Measurements from ENCODE around the gene GPATCH8.

- TF ChIP-seq NFRKB (IDR thresholded peaks at IDR 0.05; ENCODE audit: low read depth) (no peak), EZH2 (IDR thresholded peaks at IDR 0.05; ENCODE audit: borderline replicate concordance, low read depth, low read length) (no peak), MLX (CRISPR knock-in tag; conservative IDR thresholded peaks at IDR 0.05) (no peak), ZBTB12 (CRISPR knock-in tag; IDR thresholded peaks at IDR 0.05) (no peak), CBFB (CRISPR knock-in tag; IDR thresholded peaks at IDR 0.05) (no peak)
These were observed 118.4 kb downstream of the GPATCH8 start for GRCh38 chr17:44384823-44385286.

Data from K562 (cell line).